ENCODE results near the gene SLC6A6. TPM values are rescaled to one million over a fixed set of nuclear protein-coding genes. Genes with fewer than 3 reads are reported as not detected.

The SLC6A6 gene
- total RNA-seq, 1 experiment from 2014 or later = 211 TPM

DNA sequence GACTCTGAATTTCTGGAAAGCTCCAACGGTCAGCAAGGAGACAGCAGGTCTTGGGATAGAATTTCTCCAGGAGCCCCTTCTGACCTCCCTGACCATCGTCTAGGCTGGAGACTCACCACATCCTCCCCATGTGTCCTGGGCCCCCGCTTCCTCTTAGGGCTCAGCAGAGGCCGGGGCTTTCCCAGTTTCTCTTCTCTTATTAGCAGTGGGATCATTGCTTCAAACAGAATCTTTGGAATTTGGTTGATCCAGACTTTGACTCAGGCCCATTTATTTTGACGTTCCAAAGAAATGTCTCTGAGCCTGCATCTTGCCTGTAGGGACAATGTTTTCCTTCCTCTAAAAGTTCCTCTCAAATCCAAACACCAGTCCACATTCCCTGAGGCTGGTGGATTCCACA is 38.4 kb upstream of the SLC6A6 start:
- no peak for ATAC-seq
- H3K36me3 Mint-ChIP-seq = no peaks in the 10 kb centered on the region
- peaks cover 2% of the 10 kb centered on the region; the same call in 1 of the 2 replicates for H3K27me3 Mint-ChIP-seq (ENCODE audit: low read depth)
- CTCF ChIA-PET = interaction anchor here (0.8 kb wide), 1 partner anchor 11 kb away, joined by 3 read pairs; no protein-coding TSS in a partner anchor
- H3K4me3 Mint-ChIP-seq = no peak overlapping the region
- H3K9me3 Mint-ChIP-seq = no peaks in the 10 kb centered on the region
- H3K4me1 Mint-ChIP-seq = peaks cover 21% of the 10 kb centered on the region
- POLR2A ChIA-PET = no interaction called here
- no peak for DNase-seq (ENCODE audit: low spot score)
- TF ChIP-seq ATF1 (CRISPR knock-in tag; IDR thresholded peaks at IDR 0.05) = no peak
- TF ChIP-seq NFYB (CRISPR knock-in tag; conservative IDR thresholded peaks at IDR 0.05; ENCODE audit: low read depth) = no peak
- TF ChIP-seq, protein P1, sequence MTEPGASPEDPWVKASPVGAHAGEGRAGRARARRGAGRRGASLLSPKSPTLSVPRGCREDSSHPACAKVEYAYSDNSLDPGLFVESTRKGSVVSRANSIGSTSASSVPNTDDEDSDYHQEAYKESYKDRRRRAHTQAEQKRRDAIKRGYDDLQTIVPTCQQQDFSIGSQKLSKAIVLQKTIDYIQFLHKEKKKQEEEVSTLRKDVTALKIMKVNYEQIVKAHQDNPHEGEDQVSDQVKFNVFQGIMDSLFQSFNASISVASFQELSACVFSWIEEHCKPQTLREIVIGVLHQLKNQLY (CRISPR knock-in tag; IDR thresholded peaks at IDR 0.05) = no peak
- TF ChIP-seq, protein P2, sequence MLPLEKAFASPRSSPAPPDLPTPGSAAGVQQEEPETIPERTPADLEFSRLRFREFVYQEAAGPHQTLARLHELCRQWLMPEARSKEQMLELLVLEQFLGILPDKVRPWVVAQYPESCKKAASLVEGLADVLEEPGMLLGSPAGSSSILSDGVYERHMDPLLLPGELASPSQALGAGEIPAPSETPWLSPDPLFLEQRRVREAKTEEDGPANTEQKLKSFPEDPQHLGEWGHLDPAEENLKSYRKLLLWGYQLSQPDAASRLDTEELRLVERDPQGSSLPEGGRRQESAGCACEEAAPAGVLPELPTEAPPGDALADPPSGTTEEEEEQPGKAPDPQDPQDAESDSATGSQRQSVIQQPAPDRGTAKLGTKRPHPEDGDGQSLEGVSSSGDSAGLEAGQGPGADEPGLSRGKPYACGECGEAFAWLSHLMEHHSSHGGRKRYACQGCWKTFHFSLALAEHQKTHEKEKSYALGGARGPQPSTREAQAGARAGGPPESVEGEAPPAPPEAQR (CRISPR knock-in tag; IDR thresholded peaks at IDR 0.05) = no peak
- TF ChIP-seq, protein P3, sequence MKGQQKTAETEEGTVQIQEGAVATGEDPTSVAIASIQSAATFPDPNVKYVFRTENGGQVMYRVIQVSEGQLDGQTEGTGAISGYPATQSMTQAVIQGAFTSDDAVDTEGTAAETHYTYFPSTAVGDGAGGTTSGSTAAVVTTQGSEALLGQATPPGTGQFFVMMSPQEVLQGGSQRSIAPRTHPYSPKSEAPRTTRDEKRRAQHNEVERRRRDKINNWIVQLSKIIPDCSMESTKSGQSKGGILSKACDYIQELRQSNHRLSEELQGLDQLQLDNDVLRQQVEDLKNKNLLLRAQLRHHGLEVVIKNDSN (CRISPR knock-in tag; IDR thresholded peaks at IDR 0.05) = no peak
- no peak for TF ChIP-seq ZBTB21 (CRISPR knock-in tag; IDR thresholded peaks at IDR 0.05; ENCODE audit: borderline replicate concordance)
- TF ChIP-seq MXD4 (CRISPR knock-in tag; IDR thresholded peaks at IDR 0.05; ENCODE audit: borderline replicate concordance) = no peak
- TF ChIP-seq, protein P4, sequence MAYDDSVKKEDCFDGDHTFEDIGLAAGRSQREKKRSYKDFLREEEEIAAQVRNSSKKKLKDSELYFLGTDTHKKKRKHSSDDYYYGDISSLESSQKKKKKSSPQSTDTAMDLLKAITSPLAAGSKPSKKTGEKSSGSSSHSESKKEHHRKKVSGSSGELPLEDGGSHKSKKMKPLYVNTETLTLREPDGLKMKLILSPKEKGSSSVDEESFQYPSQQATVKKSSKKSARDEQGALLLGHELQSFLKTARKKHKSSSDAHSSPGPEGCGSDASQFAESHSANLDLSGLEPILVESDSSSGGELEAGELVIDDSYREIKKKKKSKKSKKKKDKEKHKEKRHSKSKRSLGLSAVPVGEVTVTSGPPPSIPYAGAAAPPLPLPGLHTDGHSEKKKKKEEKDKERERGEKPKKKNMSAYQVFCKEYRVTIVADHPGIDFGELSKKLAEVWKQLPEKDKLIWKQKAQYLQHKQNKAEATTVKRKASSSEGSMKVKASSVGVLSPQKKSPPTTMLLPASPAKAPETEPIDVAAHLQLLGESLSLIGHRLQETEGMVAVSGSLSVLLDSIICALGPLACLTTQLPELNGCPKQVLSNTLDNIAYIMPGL (CRISPR knock-in tag; IDR thresholded peaks at IDR 0.05) = no peak
- TF ChIP-seq, protein P5, sequence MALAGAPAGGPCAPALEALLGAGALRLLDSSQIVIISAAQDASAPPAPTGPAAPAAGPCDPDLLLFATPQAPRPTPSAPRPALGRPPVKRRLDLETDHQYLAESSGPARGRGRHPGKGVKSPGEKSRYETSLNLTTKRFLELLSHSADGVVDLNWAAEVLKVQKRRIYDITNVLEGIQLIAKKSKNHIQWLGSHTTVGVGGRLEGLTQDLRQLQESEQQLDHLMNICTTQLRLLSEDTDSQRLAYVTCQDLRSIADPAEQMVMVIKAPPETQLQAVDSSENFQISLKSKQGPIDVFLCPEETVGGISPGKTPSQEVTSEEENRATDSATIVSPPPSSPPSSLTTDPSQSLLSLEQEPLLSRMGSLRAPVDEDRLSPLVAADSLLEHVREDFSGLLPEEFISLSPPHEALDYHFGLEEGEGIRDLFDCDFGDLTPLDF (CRISPR knock-in tag; IDR thresholded peaks at IDR 0.05) = no peak
- TF ChIP-seq, protein P6, sequence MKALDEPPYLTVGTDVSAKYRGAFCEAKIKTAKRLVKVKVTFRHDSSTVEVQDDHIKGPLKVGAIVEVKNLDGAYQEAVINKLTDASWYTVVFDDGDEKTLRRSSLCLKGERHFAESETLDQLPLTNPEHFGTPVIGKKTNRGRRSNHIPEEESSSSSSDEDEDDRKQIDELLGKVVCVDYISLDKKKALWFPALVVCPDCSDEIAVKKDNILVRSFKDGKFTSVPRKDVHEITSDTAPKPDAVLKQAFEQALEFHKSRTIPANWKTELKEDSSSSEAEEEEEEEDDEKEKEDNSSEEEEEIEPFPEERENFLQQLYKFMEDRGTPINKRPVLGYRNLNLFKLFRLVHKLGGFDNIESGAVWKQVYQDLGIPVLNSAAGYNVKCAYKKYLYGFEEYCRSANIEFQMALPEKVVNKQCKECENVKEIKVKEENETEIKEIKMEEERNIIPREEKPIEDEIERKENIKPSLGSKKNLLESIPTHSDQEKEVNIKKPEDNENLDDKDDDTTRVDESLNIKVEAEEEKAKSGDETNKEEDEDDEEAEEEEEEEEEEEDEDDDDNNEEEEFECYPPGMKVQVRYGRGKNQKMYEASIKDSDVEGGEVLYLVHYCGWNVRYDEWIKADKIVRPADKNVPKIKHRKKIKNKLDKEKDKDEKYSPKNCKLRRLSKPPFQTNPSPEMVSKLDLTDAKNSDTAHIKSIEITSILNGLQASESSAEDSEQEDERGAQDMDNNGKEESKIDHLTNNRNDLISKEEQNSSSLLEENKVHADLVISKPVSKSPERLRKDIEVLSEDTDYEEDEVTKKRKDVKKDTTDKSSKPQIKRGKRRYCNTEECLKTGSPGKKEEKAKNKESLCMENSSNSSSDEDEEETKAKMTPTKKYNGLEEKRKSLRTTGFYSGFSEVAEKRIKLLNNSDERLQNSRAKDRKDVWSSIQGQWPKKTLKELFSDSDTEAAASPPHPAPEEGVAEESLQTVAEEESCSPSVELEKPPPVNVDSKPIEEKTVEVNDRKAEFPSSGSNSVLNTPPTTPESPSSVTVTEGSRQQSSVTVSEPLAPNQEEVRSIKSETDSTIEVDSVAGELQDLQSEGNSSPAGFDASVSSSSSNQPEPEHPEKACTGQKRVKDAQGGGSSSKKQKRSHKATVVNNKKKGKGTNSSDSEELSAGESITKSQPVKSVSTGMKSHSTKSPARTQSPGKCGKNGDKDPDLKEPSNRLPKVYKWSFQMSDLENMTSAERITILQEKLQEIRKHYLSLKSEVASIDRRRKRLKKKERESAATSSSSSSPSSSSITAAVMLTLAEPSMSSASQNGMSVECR (CRISPR knock-in tag; IDR thresholded peaks at IDR 0.05; ENCODE audit: borderline replicate concordance) = no peak
- TF ChIP-seq, protein P7, sequence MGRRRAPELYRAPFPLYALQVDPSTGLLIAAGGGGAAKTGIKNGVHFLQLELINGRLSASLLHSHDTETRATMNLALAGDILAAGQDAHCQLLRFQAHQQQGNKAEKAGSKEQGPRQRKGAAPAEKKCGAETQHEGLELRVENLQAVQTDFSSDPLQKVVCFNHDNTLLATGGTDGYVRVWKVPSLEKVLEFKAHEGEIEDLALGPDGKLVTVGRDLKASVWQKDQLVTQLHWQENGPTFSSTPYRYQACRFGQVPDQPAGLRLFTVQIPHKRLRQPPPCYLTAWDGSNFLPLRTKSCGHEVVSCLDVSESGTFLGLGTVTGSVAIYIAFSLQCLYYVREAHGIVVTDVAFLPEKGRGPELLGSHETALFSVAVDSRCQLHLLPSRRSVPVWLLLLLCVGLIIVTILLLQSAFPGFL (CRISPR knock-in tag; IDR thresholded peaks at IDR 0.05; ENCODE audit: borderline replicate concordance) = no peak
- no peak for TF ChIP-seq GTF2I (CRISPR knock-in tag; conservative IDR thresholded peaks at IDR 0.05)
- TF ChIP-seq, protein P8, sequence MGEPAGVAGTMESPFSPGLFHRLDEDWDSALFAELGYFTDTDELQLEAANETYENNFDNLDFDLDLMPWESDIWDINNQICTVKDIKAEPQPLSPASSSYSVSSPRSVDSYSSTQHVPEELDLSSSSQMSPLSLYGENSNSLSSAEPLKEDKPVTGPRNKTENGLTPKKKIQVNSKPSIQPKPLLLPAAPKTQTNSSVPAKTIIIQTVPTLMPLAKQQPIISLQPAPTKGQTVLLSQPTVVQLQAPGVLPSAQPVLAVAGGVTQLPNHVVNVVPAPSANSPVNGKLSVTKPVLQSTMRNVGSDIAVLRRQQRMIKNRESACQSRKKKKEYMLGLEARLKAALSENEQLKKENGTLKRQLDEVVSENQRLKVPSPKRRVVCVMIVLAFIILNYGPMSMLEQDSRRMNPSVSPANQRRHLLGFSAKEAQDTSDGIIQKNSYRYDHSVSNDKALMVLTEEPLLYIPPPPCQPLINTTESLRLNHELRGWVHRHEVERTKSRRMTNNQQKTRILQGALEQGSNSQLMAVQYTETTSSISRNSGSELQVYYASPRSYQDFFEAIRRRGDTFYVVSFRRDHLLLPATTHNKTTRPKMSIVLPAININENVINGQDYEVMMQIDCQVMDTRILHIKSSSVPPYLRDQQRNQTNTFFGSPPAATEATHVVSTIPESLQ (CRISPR knock-in tag; IDR thresholded peaks at IDR 0.05) = no peak
- TF ChIP-seq SMAD3 (CRISPR knock-in tag; IDR thresholded peaks at IDR 0.05; ENCODE audit: borderline replicate concordance) = no peak
- H3K27ac Mint-ChIP-seq = no peak overlapping the region
